Measurements from ENCODE around the gene DOCK2.

DNA sequence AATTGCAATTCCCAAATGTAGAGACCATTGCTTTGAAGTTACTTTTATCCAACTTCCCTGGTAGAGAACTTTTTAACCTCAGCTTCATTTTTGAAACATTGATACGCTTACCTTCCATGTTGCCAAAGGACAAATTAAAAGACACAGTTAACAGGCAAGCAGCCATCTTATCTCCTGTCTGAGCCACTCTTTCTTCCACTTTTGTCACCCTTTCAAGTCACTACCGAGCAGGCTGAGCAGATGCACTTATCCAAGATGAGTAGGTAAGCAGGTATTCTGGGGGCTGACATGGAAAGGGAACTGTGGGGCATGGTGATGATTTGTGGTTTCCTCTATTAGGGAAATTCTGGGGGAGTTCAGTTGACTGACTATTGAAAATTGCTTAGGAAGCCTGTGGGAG is 66.7 kb downstream of the DOCK2 start:
- TF ChIP-seq CTCF (IDR thresholded peaks at IDR 0.05), result no peak
- TF ChIP-seq REST (IDR thresholded peaks at IDR 0.05; ENCODE audit: insufficient read depth in 1 of 2, low read depth in 2 of 2, low read length in 1 of 2), result no peak
